Activated CD8-positive, alpha-beta T cell treated with anti-CD3 and anti-CD28 coated beads for 36 hours (primary cell): ENCODE results near the gene CLCN1. TPM values are rescaled to one million over a fixed set of nuclear protein-coding genes. Genes with fewer than 3 reads are reported as not detected.

Experiments used
- ATAC-seq: fragments of 200-7000 bp; cut with Tn5 transposase; one replicate; pipeline ENCODE4 v1.10.0; 2021; ENCODE audit warnings: mild to moderate bottlenecking, moderate library complexity
- CTCF ChIA-PET: fragments of 350-600 bp; sonication (Branson Sonifier 250); formaldehyde crosslinking; loops from one replicate; lab custom pipeline; 2021; ENCODE audit warnings: antibody characterized with exemption; lab: Charles Lee
- POLR2A ChIA-PET: fragments of 350-600 bp; sonication (Branson Sonifier 250); formaldehyde crosslinking; loops from one replicate; lab custom pipeline; 2021; ENCODE audit warnings: antibody characterized with exemption; lab: Charles Lee
- DNase-seq: peaks from one replicate; pipeline ENCODE4 v3.0.0-alpha.2; 2020
- H3K27ac Mint-ChIP-seq: one replicate; pipeline ENCODE4 v1.8.0; 2021; ENCODE audit warnings: mild to moderate bottlenecking, mixed read lengths
- H3K27me3 Mint-ChIP-seq: one replicate; pipeline ENCODE4 v1.8.0; 2021; ENCODE audit warnings: mixed read lengths
- H3K36me3 Mint-ChIP-seq: one replicate; pipeline ENCODE4 v1.8.0; 2021; ENCODE audit warnings: low read depth, mixed read lengths
- H3K4me1 Mint-ChIP-seq: one replicate; pipeline ENCODE4 v1.8.0; 2021; ENCODE audit warnings: low read depth, mixed read lengths
- H3K4me3 Mint-ChIP-seq: one replicate; pipeline ENCODE4 v1.8.0; 2021; ENCODE audit warnings: mild to moderate bottlenecking, moderate library complexity, mixed read lengths
- H3K9me3 Mint-ChIP-seq: one replicate; pipeline ENCODE4 v1.8.0; 2021; ENCODE audit warnings: mixed read lengths
- intact Hi-C: fragments of 100-400 bp; cut with micrococcal nuclease; formaldehyde crosslinking; loops from one replicate; pipeline ENCODE4 v1.10.0; 2022
- total RNA-seq, 2 experiments: library from RNA; stranded (reverse); gene quantifications; one replicate each; pipeline ENCODE4 v1.2.3, GENCODE V29; 2021
- TF ChIP-seq, protein P1 (sequence below): fragments of 200-600 bp; IDR thresholded peaks from one replicate; pipeline ENCODE4 v1.8.0; 2022; ENCODE audit warnings: antibody characterized with exemption, mild to moderate bottlenecking

CLCN1 gene
- total RNA-seq, 2 experiments from 2014 or later, result 0.09 TPM; not detected in 1

DNA sequence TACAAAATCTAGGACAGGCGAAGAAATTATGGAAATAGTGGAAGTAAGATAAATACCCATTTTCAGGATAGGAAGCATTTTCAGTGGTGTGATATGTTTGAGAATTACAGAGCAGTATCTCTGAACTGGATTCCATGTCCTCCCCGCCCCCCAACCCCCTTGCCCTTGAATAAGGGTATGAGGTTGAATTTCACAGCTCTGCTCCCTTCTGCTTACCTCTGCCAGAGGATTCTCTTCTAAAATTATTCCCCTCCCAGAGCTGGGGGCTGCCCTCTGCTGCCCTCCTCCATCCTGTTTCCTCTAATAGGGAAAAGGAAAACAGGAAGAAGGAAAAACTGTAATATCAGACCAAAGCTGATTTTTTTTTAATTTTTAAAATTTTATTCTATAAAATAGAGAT, 7.3 kb upstream of the CLCN1 start:
- H3K9me3 Mint-ChIP-seq, result peaks cover 3% of the 10 kb centered on the region
- H3K4me1 Mint-ChIP-seq, result peaks cover 47% of the 10 kb centered on the region
- no peak overlapping the region for H3K27ac Mint-ChIP-seq
- H3K4me3 Mint-ChIP-seq, result no peak overlapping the region
- ChIA-PET POLR2A (interaction anchor here (0.6 to 2.1 kb wide), 7 partner anchors 12 to 104 kb away, joined by 3 to 9 read pairs (median 4); no protein-coding TSS in a partner anchor), CTCF (interaction anchor here (0.7 to 4.9 kb wide), 6 partner anchors 8 to 84 kb away, joined by 3 to 39 read pairs (median 4); no protein-coding TSS in a partner anchor)
- ATAC-seq (no peak), DNase-seq (no peak)
- intact Hi-C loops, result no loop called here
- H3K36me3 Mint-ChIP-seq, result peaks cover 64% of the 10 kb centered on the region
- TF ChIP-seq, protein P1, sequence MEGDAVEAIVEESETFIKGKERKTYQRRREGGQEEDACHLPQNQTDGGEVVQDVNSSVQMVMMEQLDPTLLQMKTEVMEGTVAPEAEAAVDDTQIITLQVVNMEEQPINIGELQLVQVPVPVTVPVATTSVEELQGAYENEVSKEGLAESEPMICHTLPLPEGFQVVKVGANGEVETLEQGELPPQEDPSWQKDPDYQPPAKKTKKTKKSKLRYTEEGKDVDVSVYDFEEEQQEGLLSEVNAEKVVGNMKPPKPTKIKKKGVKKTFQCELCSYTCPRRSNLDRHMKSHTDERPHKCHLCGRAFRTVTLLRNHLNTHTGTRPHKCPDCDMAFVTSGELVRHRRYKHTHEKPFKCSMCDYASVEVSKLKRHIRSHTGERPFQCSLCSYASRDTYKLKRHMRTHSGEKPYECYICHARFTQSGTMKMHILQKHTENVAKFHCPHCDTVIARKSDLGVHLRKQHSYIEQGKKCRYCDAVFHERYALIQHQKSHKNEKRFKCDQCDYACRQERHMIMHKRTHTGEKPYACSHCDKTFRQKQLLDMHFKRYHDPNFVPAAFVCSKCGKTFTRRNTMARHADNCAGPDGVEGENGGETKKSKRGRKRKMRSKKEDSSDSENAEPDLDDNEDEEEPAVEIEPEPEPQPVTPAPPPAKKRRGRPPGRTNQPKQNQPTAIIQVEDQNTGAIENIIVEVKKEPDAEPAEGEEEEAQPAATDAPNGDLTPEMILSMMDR, result no peak
- H3K27me3 Mint-ChIP-seq, result no peaks in the 10 kb centered on the region

DNA sequence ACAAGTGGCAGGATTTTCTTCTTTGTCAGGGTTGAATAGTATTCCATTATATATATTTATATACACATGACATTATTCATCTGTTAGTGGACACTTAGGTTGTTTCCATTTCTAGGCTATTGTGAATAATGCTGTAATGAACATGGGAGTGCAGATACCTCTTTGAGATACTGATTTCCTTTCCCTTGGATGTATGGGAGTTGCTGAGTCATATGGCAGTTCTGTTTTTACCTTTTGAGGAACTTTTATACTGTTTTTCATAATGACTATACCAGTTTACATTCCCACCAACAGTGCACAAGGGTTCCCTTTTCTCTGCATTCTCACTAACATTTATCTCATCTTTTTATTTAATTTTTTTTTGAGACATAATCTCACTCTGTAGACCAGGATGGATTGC, 1.8 kb upstream of the CLCN1 start:
- Mint-ChIP-seq H3K27ac (no peak overlapping the region), H3K36me3 (peaks cover 16% of the 10 kb centered on the region), H3K4me3 (no peak overlapping the region), H3K9me3 (peaks cover 3% of the 10 kb centered on the region), H3K27me3 (no peaks in the 10 kb centered on the region), H3K4me1 (peaks cover 12% of the 10 kb centered on the region)
- TF ChIP-seq, protein P1, result no peak
- CTCF ChIA-PET, result no interaction called here
- POLR2A ChIA-PET, result no interaction called here
- intact Hi-C loops, result no loop called here
- DNase-seq, result no peak
- ATAC-seq, result no peak

GRCh38 chr7:143316492-143316891, 581 bp downstream of the CLCN1 start:
- intact Hi-C loops, result no loop called here
- Mint-ChIP-seq H3K4me3 (no peak overlapping the region), H3K27me3 (no peaks in the 10 kb centered on the region), H3K36me3 (no peaks in the 10 kb centered on the region), H3K9me3 (no peaks in the 10 kb centered on the region), H3K27ac (no peak overlapping the region), H3K4me1 (no peaks in the 10 kb centered on the region)
- TF ChIP-seq, protein P1, result no peak
- ChIA-PET POLR2A (interaction anchor here (1.4 kb wide), 1 partner anchor 10 kb away, joined by 3 read pairs; no protein-coding TSS in a partner anchor), CTCF (interaction anchor here (0.6 to 0.9 kb wide), 2 partner anchors 10 to 100 kb away, joined by 3 to 5 read pairs; no protein-coding TSS in a partner anchor)
- ATAC-seq (no peak), DNase-seq (no peak)

DNA sequence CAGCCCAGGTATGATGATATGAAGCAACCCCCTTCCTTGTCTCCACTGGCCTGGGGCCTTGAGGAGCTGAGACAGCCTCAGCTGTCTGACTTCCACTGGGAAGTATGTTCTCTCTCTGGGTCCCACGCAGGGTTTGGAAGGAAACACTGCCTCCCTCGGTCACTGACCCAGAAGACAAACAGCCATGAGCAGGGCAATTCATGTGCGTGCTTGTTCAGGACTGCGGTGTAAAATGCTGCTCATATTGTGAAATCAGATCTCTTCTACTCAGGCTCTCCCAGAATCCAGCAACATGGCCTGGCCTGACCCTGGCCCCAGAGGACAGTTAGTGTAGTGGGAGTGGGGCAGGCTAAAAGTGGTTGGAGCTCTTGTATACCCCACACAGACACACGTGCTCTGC, 2.8 kb downstream of the CLCN1 start:
- no peak for ATAC-seq
- Mint-ChIP-seq H3K4me1 (no peaks in the 10 kb centered on the region), H3K27me3 (no peaks in the 10 kb centered on the region), H3K27ac (no peak overlapping the region), H3K36me3 (no peaks in the 10 kb centered on the region), H3K9me3 (no peaks in the 10 kb centered on the region), H3K4me3 (no peak overlapping the region)
- TF ChIP-seq, protein P1, result no peak
- ChIA-PET POLR2A (no interaction called here), CTCF (interaction anchor here (1.1 to 1.5 kb wide), 2 partner anchors 13 to 78 kb away, joined by 3 read pairs; no protein-coding TSS in a partner anchor)
- DNase-seq, result no peak
- intact Hi-C loops, result no loop called here

GRCh38 chr7:143320620-143321019, 4.7 kb downstream of the CLCN1 start:
- DNase-seq (no peak), ATAC-seq (no peak)
- no peaks in the 10 kb centered on the region for H3K9me3 Mint-ChIP-seq
- H3K36me3 Mint-ChIP-seq, result no peaks in the 10 kb centered on the region
- CTCF ChIA-PET, result interaction anchor here (1.6 kb wide), 1 partner anchor 25 kb away, joined by 4 read pairs; no protein-coding TSS in a partner anchor
- TF ChIP-seq, protein P1, result no peak
- POLR2A ChIA-PET, result no interaction called here
- no peaks in the 10 kb centered on the region for H3K27me3 Mint-ChIP-seq
- intact Hi-C loops, result no loop called here
- no peak overlapping the region for H3K27ac Mint-ChIP-seq
- no peak overlapping the region for H3K4me3 Mint-ChIP-seq
- H3K4me1 Mint-ChIP-seq, result peaks cover 7% of the 10 kb centered on the region
